GM18502 (cell line): Measurements from ENCODE around the gene LDB1.
A peak's percentile ranks its signal among the peaks of the same experiment; 100 is the strongest.

Source experiments
- ATAC-seq: cut with Tn5 transposase; IDR thresholded peaks from one replicate; pipeline ENCODE4 v1.9.1; 2021; ENCODE audit warnings: mild to moderate bottlenecking; ENCODE audit not compliant: unreplicated experiment, poor library complexity

Gene LDB1

DNA sequence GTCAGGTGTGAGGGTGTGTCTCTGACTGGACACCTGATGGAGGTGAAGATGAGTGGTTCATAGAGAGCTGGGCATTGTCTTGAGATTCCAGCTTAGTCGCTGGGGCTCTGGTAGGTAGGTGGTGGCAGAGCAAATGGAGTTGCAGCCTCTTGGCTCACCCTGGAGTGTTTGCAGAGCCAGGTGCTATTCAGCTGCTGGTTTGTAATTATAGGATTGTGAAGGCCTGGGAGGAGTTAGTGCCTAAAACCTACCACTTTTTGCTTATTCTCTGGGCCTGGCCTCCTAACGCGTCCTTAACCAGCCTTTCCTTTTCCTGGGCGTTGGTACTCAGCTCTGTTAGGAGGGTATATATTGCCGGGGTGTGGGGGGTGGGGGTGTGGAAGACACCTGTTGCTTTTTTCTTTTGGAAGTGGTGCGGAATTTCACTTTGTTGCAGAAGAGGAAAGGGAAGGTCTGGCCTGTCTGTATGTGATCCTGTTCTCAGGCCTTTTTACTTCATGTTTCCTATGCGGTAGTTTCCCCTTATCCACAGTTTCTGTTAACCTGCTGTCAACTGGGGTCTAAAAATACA is 15.9 kb upstream of the LDB1 start:
- no peak for ATAC-seq

DNA sequence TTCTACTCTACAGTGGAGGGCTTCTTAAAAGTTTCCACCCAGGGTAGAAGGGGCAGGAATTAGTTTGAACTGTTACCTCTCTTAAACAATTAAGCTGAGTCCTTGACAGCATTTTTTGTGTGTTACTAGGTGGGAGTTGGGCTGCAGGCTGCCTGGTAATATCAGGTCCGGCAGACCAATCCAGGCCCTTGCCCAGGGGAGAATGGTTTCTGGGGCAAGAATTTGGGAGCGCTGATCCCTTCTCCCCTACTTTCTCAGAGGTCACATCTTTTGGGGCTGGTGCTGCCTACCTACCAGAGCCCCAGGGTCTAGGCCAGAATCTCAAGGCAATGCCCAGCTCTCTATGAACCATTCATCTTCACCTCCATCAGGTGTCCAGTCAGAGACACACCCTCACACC is 14.2 kb upstream of the LDB1 start:
- no peak for ATAC-seq

DNA sequence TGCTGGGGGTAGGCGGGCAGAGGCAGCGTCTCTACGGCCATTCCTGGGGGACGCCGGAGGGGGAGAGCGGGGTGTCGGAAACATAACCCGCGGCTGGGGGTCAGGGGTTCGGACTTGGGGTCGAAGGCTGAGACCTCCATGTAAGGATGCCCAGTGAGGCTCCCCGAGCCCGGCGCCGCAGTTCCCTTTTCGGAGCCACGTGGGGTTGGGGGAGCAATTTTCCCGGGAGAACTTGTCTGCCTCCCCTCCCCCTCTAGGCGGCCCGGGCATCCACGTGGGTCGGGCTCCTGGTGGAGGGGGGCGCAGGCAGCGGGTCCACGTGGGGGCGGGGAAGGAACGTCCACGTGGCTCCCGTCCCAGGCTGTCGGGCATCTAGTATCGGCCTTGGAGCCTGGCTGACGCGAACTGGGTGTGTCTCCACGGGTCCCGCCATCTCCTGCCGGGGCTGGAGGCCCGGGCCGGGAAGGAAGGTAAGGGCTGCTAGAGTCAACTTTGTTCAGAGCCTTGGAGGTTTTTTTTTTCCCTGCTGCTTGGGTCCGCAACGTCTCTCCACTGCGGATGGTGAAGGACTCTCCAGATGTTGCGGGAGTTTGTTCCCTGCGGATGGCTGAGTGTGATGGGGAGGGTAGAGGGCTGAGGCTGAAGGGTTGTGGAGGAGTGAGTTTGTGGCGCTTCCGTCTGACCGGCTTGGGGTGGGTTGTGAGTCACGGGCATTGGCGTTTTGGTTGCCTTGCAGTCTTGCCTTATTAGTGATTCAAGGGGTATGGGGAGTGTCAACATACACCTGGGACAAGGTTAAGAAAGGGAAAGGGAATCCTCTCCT is 13.4 kb upstream of the LDB1 start:
- peak; percentile 19 for ATAC-seq

DNA sequence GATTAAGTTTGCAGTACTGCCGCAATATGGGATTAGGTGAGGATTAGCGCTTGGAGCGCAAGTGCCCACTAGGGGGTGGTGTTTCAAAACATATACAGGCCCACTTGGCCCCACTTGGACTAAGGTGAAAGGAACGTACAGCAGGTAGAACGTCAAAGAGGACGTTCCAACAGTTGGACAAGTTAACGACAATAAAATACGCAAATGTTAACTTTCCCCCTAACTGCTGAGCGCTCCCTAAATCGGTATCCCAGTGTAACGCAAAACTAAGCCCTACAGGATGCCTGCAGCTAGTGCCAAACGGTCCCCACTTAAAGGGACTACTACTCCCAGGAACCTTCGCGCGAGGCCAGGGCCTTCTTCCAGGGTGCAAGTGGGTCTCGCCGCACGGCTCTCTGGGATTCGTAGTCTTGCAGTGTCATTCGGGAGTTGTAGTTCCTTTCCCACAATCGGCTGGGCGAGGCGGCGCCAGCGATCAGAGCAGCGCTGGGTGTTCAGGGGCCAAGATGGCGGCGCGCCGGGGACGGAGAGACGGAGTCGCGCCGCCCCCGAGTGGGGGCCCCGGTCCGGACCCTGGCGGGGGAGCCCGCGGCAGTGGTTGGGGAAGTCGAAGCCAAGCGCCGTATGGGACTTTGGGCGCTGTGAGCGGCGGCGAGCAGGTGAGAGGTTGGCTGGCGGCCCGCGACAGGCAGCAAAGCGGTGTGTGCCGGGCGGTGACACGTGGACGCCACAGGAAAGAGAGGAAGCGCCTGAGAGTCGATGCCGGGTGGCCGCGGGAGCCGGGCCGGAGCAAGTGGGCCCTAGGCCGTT is 12.6 kb upstream of the LDB1 start, which contains the start of gene PPRC1:
Gene PPRC1 (plus strand): TSS at position 478 of the 810 bp plus-strand sequence. CDS start 29 bp downstream, at position 507.
- ATAC-seq = peak; percentile 93

DNA sequence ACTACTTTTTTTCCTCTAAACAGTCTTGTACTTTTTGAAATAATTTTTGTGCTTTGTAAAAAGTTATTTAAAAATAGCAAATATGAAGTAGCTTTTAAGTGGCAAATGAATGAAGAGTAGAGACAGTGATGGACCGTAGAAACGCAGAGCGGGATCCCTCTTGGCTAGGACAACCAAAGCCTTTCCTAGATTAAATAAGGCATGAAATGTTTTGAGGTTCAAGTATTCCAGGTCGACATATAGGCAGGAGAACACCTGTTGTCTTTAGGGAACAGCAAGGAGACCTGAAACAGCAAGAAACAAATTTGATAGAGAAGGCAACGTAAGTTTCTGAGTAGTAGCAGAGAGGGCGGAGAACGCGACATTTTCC is 12.0 kb upstream of the LDB1 start:
- no peak for ATAC-seq

DNA sequence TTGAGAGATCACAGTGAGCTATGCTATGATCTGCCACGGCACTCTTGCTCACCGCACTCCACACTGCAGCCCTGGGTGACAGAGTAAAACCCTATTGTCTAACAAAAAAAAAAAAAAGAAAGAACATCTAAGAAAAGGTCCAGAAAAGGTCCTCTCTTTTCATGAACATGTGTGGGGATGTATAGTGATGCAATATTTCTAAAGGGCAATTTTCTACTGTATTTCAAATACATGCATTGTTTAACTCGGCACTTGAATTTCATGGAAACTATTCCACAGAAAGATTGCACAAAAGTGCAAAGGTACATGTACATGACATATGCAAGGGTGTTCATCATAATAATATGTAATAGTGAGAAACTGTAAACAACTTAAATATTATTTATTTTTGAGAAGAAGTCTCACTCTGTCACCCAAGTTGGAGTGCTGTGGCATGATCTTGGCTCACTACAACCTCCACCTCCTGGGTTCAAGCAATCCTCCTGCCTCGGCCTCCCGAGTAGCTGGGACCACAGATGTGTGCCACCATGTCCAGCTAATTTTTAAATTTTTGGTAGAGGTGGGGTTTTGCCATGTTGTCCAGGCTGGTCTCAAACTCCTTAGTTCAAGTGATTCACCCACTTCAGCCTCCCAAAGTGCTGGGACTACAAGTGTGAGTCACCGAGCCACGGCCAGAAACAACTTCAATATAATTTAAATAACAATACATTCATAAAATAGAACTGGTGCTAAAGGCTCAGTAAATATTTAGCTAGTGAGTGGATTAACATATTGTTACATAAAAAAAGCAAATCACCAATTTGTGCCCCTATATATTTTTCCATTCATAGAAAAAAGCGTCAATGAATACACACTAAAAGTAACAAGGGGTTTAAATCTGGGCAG is 11.4 kb upstream of the LDB1 start:
- no peak for ATAC-seq

DNA sequence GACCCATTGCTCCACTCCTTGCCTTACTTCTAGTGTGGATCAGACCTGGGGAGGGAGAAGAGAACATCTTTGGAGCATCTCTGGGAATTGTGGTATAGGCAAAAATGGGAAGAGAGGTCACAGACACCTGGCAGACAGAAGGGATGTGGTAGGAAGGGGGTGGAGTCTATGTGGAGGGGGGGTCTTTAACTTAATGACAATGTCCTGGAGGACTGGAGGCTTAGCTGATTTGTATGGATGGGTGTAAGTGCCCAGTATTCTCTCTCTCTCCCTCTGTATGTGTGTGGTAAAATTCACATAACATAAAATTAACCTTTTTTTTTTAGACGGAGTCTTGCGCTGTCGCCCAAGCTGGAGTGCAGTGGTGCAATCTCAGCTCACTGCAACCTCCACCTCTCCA is 3.1 kb upstream of the LDB1 start:
- no peak for ATAC-seq

DNA sequence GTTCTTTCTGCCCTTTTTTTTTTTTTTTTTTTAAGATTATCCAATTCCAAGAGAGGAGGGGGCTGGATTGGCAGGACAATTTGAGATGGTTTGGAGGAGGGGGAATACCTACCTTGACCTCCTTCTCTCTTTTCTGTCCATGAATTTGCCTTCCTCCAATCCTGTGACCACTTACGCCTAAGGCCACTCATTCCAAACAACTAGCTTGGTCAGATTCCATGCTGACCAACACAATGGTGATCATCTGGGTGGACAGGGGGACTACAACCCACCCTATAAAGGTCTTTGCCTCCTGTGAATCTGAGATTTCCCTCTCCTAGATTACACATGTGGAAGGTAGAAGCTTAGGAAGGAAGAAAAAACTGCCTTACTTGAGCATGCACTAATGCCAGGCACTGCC is 2.3 kb upstream of the LDB1 start:
- no peak for ATAC-seq

DNA sequence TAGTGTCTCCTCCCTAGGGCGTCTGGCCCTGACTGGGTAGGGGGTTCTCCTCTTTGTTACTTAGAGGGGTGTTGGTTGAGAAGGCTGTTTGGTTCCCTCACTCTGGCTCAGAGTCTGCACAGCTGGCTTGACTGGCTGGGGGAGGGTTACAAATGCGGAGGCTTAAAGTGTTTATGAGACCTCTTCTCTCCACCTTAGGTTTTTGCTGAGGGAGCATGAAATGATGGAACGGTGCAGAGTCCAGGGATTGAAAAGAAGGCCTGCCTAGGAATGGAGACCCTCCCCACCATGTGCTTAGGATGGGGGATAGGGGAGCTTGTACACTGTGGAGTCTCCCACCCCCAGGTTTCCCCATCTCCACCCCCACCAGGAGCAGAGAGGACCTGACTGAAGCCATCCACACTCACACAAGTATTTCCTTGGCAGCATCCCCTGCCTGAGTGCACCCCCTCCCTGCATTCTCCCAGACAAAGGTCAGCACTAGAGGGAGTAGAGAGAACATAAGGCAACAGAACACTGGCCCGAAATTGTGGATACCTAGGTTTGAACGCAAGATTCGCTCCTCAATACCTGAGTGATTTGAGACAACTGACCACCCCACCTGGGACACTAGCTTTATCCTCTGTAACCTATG is 1.7 kb upstream of the LDB1 start:
- ATAC-seq = no peak

DNA sequence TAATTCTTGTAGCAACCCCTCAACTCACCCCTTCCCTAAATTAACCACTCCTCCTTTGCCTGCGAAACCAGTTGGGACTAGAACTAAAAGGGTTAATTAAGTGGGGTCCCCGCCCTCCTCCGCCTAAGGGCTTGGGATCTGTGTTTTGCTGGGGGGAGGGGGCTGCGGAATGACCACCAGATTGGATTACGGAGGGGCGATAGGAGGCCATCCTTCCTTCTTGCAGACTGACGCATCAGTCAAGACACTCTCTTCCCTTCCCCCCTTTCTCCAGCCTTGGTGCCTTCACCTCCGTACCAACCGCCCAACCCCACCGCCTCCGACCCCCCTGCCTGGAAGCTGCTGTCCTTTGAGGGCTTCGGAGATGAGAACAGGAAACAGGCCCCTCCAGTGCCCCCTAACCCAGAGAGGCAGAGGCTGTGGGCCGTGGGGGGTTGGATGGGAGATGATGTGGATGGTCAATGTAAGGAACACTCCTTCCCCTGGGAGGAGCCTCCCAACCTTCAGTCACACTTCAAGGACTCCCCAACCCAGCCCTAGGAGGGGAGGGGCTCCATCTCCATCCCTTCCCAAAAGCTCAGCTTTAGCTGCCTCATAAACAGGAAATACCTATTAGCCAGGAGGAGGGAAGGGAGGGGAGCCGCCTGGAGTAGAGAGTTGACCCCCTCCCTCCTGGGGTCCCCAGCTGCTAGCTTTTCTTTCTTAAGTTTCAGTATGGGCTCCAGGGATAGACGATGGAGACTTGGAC is 997 bp upstream of the LDB1 start:
- ATAC-seq = no peak

DNA sequence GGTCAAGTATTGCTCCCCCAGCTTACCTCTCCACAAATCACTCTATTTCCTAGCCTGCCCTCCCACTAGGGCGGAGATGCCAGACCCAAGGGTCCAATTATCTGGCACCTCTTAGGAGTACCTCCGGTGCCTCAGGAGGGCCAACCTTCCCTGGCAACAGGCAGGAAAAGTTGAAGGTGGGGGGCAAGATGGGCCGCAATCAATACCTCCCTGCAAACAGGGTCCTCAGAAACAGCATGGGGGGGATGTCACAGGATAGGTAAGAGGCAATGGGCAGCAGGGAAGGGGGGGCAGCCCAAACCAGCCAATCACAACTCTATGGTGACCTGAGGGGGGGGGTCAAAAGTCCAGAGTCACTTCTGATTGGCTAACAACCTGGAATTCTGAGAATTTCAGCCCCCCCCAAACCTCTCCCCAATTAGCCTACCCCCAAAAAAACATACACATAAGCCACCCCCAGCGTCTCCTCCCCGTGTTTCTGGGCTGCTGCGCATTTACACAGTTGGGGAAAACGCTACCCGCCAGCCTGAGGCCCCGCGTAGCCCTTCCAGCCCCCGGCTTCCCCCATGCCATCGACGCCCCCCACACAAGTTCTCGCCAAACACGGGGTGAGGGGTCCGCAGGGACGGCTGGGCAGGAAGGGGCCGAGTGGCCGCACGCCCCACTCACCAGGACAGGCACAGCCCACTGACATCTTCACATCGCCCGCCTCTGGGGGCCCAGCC is 589 bp downstream of the LDB1 start:
- no peak for ATAC-seq

DNA sequence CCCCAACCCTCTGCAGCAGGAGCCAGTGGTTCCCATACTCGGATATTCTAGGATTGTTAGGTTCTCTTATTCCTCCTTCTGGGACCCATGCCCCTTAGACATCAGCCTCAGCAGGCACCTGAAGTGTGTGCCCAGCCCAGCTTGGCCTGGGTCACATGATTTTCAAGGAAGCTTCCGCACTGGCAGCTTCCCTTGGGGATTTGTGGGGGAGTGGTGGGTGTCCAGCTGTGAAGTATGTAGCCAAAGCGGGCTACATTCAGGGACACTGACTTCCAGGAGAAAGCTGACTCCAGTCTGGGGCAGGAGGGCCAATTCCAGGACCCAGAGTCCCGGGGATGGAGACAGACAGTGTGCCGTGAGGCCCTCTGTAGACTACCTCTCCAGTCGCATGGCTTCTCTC is 1.3 kb downstream of the LDB1 start:
- no peak for ATAC-seq

DNA sequence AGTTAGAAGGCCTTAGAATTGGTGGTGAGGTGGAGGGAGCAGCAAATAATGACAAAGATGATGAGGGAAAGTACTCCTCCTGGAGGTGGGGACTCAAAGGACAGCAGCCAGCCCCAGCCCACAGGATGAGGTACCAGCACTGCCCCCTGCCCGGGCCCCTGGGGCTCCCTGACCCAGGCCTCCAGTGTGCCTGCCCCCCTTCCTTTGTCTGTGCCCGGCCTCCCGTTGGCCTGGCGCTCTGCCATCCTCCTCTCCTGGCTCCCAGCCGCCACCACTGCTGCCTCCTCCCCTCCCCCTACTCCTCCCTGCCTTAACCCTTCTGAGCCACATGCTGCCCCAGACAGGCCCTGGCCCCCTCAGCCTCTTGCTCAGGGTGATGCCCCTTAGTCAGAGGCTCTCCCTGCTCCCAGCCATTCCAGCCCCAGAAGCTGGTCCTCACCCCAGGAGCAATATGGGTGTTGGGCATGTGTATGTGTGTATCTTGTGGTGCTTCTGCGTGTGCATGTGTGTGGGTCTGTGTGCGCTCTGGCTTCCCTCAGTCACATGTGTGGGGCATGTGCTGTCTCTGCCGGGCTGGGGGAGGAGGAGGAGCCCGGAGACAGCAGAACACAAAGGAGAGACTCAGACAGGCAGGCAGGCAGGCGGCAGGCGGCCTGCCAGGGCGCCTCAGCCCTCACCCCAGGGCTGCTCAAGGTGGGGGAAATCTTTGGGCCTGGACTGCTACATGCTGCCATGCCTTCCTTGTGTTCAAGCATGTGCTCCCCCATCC is 2.6 kb downstream of the LDB1 start:
- no peak for ATAC-seq

DNA sequence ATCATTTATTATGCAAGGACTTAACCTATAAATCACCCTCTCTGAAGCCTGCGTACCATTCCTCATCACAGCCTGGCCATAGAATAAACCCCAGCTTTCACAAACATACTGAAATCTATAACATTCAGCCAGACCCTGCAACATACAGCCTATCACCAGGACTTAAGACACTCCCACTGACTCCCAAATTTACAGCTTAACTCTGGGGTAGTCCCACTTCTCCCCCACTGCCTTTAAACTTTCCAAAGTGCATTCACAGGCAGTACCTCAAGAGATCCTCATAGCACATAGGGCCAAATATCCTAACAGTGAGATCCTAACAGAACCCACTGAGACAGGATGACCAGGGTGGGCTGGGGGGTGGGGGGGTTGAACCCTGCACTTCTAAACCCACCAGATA is 3.5 kb downstream of the LDB1 start:
- no peak for ATAC-seq

DNA sequence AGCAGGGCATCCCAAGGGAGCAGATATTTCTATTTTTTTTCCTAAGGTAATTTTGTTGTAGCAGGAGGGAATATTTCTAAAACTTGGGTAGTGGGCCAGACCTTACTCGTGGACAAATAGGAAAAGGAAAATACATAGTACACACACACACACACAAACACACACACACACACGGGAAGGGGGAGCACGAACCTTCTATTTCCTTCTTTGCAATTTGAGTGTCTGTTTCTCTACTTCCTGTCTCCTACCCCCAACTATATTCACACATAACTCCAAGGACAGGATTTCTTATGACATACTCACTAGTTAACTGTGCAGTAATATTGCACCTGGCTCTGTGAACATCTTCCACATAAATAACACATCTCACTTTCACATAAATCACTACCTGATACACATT is 4.4 kb downstream of the LDB1 start:
- ATAC-seq = no peak

DNA sequence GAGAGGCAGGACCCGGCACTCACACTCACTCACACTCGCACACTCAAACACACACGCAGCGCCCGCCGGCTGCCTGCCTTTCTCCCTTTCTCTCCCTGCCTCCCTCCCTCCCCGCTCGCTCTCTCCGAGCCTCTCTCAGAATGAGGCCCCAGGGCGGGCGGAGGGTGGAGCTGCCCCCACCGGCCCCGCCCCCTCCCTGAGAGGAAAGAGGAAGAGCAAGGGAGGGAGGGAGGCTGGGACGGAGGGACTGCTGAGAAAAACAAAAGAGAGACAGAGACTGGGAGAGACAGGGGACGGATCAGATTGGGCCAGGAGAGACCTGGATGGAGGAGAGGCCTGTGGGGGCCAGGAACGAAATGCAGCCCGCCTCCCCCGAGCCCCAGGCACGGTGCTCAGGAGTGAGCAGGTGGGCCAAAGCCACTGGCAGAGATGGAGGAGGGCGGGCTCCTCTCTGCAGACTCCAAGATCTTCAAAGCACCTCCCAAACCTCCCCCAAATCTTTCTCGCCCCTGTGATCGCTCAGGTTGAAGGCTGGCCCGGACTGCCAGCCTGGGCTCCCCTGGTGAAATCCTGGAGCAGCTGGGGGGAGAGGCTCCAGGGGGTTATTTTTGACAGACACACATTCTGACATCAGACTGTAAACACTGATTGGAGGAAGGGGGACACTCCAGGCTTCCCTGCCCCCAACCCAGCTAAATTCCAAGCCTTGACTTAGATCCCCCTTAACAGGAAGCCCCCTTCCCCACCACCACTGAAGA is 5.1 kb downstream of the LDB1 start:
- peak; percentile 71 for ATAC-seq
